Measurements from ENCODE around the gene TAP1.
"Not testable (repeated sequence)": the region's sequence is repeated elsewhere in the genome, so short reads cannot be mapped to it uniquely, and the experiment has no call there.

TAP1 gene

DNA sequence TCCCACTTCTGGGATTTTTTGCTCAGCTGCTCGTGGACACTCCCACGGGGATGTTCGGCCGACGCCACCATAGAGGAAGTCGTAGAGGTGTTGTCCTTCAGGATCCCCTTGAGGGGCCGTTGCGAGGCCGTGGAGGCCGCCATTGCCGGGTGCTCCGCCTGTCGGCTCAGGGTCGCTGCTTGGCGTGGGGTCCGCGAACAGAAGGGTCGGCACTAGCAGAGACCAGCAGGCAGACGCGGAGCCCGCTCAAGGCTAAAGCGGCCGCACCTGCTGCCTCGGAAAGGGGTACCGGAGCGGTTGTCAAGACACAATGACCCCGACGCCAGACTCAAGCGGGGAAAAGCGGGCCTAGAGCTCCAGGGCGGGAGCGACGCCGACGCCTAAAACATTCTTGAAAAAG lies 26.2 kb upstream of the TAP1 start:
- H3K27ac ChIP-seq, result no peak overlapping the region
- in situ Hi-C loops (cut with HindIII; ENCODE audit: low pct_ligation_motif_present, low sequenced_read_pairs), result no loop called here
- H3K36me3 ChIP-seq (replicated peaks), result no peaks in the 10 kb centered on the region
- H3K4me3 ChIP-seq (ENCODE audit: low read depth, low read length), result no peak overlapping the region
- peaks cover 14% of the 10 kb centered on the region for H3K27me3 ChIP-seq (replicated peaks)
- no peak for DNase-seq
- TF ChIP-seq, protein P1, sequence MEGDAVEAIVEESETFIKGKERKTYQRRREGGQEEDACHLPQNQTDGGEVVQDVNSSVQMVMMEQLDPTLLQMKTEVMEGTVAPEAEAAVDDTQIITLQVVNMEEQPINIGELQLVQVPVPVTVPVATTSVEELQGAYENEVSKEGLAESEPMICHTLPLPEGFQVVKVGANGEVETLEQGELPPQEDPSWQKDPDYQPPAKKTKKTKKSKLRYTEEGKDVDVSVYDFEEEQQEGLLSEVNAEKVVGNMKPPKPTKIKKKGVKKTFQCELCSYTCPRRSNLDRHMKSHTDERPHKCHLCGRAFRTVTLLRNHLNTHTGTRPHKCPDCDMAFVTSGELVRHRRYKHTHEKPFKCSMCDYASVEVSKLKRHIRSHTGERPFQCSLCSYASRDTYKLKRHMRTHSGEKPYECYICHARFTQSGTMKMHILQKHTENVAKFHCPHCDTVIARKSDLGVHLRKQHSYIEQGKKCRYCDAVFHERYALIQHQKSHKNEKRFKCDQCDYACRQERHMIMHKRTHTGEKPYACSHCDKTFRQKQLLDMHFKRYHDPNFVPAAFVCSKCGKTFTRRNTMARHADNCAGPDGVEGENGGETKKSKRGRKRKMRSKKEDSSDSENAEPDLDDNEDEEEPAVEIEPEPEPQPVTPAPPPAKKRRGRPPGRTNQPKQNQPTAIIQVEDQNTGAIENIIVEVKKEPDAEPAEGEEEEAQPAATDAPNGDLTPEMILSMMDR (IDR thresholded peaks at IDR 0.05; ENCODE audit: low read depth, low read length, missing control alignments), result no peak

DNA sequence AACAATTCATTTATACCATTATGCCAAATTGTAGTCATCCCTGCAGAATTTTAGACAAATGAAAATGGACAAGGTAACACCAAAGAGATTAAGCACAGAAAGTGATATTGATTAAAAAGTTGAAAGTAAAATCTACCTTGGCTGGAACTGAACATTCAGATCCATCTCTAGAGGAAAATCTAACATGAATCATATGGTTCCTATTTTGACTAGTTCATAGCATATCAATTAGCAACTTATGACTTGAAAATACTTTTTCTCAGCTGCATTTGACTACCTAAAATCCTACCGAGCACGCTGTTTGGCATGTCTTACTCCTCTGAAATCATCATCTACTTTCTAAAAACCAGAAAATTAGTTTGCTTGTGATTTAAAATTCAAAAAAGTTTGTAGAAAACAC lies 23.1 kb upstream of the TAP1 start:
- TF ChIP-seq, protein P1 (IDR thresholded peaks at IDR 0.05; ENCODE audit: low read depth, low read length, missing control alignments), result no peak
- in situ Hi-C loops (cut with HindIII; ENCODE audit: low pct_ligation_motif_present, low sequenced_read_pairs), result no loop called here
- Histone ChIP-seq H3K4me3 (ENCODE audit: low read depth, low read length) (no peak overlapping the region), H3K27me3 (replicated peaks) (peaks cover 16% of the 10 kb centered on the region), H3K27ac (no peak overlapping the region), H3K36me3 (replicated peaks) (no peaks in the 10 kb centered on the region)
- DNase-seq, result no peak

DNA sequence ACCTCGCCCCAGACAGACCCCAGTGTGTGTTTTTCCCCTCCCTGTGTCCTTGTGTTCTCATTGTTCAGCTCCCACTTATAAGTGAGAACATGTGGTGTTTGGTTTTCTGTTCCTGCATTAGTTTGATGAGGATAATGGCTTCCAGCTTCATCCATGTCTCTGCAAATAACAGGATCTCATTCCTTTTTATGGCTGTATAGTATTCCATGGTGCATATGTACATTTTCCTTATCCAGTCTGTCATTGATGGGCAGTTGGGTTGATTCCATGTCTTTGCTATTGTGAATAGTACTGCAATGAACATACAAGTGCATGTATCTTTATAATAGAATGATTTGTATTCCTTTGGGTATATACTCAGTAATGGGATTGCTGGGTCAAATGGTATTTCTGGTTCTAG lies 20.4 kb upstream of the TAP1 start:
- DNase-seq; H3K36me3 ChIP-seq (replicated peaks); H3K27ac ChIP-seq; H3K4me3 ChIP-seq (ENCODE audit: low read depth, low read length); in situ Hi-C loops (cut with HindIII; ENCODE audit: low pct_ligation_motif_present, low sequenced_read_pairs): not testable (repeated sequence)
- peaks cover 15% of the 10 kb centered on the region for H3K27me3 ChIP-seq (replicated peaks)

DNA sequence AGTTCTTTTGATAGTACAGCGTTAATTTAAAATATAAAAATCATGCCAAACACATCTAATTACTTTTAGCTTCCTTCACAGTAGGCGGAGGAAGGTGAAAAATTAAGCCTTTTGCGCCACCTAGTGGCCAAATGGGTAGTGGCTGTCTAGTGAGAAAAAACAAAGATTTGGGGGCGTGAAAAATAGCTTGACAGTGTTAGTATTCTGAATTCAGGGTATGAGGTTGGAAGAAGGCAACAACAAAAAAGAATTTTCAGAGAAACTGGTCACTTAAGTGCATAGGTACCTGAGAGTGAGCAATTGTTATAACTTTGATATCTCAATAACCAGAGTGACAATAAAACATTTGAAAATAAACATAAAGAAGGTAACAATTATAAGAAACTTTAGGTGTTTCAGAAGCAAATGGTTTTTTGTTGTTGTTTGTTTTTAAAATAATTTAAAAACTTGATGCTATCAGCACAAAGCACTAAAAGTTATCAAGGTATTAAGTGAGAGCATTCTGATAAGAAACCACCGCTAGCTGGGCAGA lies 14.8 kb upstream of the TAP1 start:
- Histone ChIP-seq H3K27ac (no peak overlapping the region), H3K27me3 (replicated peaks) (peaks cover 5% of the 10 kb centered on the region), H3K36me3 (replicated peaks) (no peaks in the 10 kb centered on the region), H3K4me3 (ENCODE audit: low read depth, low read length) (no peak overlapping the region)
- TF ChIP-seq, protein P1 (IDR thresholded peaks at IDR 0.05; ENCODE audit: low read depth, low read length, missing control alignments), result peak; percentile 87
- DNase-seq, result peak; percentile 51
- in situ Hi-C loops (cut with HindIII; ENCODE audit: low pct_ligation_motif_present, low sequenced_read_pairs), result no loop called here

DNA sequence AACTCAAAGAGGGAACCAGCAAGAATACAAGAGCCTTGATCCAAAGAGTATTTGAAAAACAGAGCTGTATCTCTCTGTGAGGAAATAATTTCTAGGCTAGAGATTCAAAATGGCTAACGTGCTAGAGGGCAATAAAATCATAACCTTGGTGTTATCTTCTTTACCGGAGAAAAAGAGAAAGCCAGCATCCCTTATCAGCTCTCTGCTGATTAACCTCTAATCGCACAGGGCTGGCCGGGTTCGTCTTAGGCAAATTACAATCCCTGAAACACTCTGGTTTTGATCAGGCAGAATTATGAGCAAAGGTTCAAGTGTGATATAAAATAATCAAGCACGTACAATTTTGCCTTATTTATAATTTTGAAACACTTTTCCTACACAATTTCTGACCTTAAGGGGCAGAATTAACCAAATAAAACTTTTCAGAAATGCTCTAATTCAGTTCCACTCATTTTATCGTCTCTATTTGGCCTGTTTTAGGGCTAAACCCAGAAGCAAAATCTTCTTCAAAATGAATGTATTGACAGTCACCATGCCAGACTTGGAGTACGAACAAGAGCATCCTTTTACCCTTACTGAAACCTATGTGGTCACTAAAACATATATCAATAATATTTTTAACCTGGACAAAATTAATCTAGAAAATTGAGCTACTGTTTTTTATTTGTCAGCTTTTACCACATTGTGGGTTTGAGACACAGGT lies 14.2 kb upstream of the TAP1 start:
- H3K27me3 ChIP-seq (replicated peaks), result peaks cover 5% of the 10 kb centered on the region
- TF ChIP-seq, protein P1 (IDR thresholded peaks at IDR 0.05; ENCODE audit: low read depth, low read length, missing control alignments), result no peak
- in situ Hi-C loops (cut with HindIII; ENCODE audit: low pct_ligation_motif_present, low sequenced_read_pairs), result no loop called here
- DNase-seq, result no peak
- no peak overlapping the region for H3K27ac ChIP-seq
- no peak overlapping the region for H3K4me3 ChIP-seq (ENCODE audit: low read depth, low read length)
- H3K36me3 ChIP-seq (replicated peaks), result no peaks in the 10 kb centered on the region

DNA sequence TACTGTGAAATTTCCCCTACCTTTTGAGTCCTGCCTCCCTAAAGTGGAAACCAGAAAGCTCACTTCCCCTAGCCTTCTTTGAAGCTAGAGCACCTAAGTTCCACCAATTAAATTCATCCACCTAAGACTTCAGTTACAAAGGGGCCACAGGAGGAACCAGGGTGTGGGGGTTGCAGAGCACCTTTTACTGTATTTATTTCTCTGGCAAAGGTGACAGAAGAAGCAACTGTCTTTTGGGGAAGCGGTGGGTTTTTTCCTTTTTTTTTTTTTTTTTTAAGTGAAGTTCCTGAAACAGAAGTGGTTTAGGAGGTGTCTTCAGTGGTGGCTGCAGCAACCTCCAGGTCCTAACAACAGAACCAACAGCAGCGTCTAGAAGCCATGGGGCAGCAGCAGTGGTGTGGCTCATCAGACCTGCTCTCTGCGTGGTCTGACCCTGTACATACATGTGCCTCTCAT lies 13.5 kb upstream of the TAP1 start:
- H3K4me3 ChIP-seq (ENCODE audit: low read depth, low read length), result no peak overlapping the region
- H3K27me3 ChIP-seq (replicated peaks), result peaks cover 5% of the 10 kb centered on the region

More for the DNA sequence above, 13.5 kb upstream of the TAP1 start:
- no peak for DNase-seq
- Histone ChIP-seq H3K36me3 (replicated peaks) (no peaks in the 10 kb centered on the region), H3K27ac (no peak overlapping the region)
- TF ChIP-seq, protein P1 (IDR thresholded peaks at IDR 0.05; ENCODE audit: low read depth, low read length, missing control alignments), result no peak
- in situ Hi-C loops (cut with HindIII; ENCODE audit: low pct_ligation_motif_present, low sequenced_read_pairs), result no loop called here

Measured in brain microvascular endothelial cell (primary cell).